Activated CD4-positive, alpha-beta T cell treated with anti-CD3 and anti-CD28 coated beads, Interleukin-2, amount 50 U/mL, for 24 hours (primary cell): Measurements from ENCODE around the gene CDA.
A peak's percentile ranks its signal among the peaks of the same experiment; 100 is the strongest.

Source experiments
- DNase-seq, 2 donors: peaks; one replicate each; pipeline ENCODE4 v3.0.0-alpha.2; 2020; ENCODE audit warnings: low read depth in 1 of 2, low spot score in 1 of 2

Gene CDA

GRCh38 chr1:20588634-20589225 lies at the start of gene CDA:
Gene CDA (plus strand): TSS chr1:20589097. CDS start chr1:20589130, 33 bp downstream.
- DNase-seq = no peak

- DNase-seq = no peak
Measured at GRCh38 chr1:20540281-20540680, 48.6 kb upstream of the CDA start.

GRCh38 chr1:20546637-20547036 lies 42.3 kb upstream of the CDA start:
- no peak for DNase-seq

DNA sequence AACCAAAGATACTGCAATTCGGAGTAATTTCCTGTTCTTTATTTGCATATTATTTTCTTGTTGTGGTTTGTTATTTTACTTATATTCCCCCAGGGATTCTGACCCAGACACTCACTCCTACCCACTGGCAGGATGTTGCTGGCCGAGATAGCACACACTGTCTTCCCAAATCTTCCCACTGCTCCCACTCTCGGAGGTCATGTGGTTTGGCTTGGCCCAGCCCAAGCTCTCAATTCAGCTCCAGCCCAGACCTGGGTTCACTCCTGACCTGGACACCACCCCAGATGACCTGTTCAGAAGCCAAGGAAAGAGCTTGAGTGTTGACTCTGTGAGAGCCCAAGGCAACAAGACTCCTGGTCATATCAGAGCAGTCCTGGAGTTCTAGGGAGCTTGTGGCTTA lies 37.7 kb upstream of the CDA start:
- no peak for DNase-seq

DNA sequence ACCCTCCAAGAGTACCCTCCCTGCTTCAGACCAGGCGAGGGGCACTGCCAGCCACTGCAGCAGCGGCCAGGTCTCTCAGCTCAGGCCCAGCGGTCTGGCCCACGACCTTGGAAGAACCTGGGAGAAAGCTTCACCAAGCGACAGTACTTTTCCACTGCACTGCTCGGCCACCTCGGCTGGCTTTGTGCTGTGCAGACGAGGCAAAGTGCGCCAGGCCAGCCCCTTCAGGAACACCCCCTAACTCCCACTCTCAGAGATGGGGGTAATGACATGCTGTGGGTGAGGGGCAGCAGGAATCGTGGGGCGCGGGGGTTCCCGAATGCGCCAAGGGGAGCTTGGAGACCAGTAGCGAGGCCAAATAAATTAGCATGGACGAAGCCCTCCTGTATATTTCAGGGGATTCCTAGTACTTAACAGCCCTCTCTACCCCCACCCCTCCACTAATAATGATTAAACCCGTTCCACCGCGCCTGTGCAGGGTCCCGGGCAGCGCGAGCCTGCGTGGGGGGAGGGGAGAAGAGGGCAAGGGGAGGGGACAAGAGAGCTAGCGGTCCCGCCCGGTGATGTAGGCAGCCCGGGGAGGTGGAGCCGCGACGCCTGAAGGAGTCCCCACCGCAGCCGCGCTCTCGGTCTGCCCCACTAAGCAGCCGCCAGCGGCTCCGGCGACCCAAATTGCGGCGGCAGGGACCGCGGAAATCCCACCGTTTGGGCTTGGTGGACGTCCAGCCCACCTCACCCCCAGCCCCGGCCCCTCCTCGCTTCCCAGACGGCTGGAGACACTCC lies 36.8 kb upstream of the CDA start, which contains the start of gene FAM43B:
TSS of gene FAM43B (plus strand) at position 629 of the 783 bp plus-strand sequence. CDS start 401 bp downstream, outside the sequence.
- DNase-seq = no peak

GRCh38 chr1:20552728-20553445 lies 36.0 kb upstream of the CDA start:
- no peak for DNase-seq

- no peak for DNase-seq
Measured at GRCh38 chr1:20555025-20555757, 33.7 kb upstream of the CDA start.

- DNase-seq = no peak
Measured at GRCh38 chr1:20555758-20556120, 33.2 kb upstream of the CDA start.

- DNase-seq = no peak
Measured at GRCh38 chr1:20558191-20558590, 30.7 kb upstream of the CDA start.

DNA sequence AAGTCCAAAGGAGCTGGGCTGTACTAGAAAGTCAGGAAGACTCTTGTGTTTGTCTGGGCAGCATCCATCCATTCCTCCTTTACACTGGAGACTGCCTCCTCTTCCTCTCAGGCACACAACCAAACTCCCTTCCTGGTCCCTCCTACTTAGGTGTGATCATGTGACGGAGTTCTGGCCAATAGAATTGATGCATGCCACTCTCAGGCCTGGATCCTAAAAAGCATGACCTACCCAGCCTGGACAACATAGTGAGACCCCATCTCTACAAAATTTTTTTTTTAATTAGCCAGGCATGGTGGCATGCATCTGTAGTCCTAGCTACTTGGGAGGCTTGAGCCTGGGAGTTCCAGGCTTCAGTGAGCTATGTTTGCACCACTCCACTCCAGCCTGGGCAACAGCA lies 27.9 kb upstream of the CDA start:
- no peak for DNase-seq

GRCh38 chr1:20565234-20565633 lies 23.7 kb upstream of the CDA start:
- no peak for DNase-seq

GRCh38 chr1:20569523-20570098 lies 19.3 kb upstream of the CDA start:
- no peak for DNase-seq

GRCh38 chr1:20571427-20571826 lies 17.5 kb upstream of the CDA start:
- DNase-seq = no peak

DNA sequence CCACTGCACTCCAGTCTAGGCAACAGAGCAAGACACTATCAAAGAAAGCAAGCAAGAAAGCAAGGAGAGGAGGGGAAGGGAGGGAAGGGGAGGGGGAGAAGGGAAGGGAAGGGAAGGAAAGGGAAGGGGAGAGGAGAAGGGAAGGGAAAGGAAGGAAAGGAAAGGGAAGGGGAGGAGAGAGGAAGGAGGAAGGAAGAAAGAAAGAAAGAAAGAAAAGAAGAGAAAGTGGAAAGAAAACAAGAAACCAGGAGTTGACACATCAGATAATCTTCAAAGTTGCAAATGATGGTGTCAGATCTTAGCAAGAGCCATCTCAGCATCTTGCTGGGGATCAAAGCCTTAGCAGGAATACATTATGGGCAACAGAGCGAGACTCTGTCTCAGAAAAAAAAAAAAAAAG lies 14.9 kb upstream of the CDA start:
- DNase-seq = no peak

- DNase-seq = peak; percentile 9 to 43
Measured at GRCh38 chr1:20574686-20575540, 14.0 kb upstream of the CDA start.

DNA sequence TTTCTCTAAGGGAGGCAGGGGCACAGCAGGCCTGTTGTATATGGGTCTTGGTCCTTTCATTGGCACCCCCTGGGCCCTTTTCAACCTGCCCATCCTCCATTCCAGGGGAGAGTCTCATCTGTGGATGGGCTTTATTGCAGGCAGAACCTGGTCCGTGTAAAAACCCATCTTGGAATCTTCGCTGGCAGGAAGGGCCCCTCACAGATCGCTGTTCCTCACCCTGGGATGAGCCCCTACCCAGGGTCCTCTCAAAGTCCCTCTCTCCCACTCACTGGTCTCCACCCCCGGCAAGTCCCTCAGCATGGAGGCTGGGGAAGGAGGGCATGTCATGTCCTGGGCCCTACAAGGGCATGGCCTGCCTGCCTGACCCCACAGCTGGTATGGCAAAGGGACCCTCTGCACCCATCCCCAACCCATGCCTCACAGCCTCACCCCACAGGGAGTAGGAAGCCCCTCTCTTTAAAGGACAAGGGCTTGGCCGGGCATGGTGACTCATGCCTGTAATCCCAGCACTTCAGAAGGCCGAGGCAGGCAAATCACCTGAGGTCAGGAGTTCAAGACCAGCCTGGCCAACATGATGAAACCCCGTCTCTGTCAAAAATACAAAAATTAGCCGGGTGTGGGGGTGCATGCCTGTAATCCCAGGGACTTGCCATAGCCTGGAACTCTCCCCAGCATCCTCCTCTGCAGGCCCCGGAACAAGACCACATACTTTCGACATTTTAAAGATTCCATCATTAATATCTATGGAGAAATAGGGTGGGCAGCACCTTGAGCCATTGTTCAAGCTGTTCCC lies 13.2 kb upstream of the CDA start:
- no peak for DNase-seq

DNA sequence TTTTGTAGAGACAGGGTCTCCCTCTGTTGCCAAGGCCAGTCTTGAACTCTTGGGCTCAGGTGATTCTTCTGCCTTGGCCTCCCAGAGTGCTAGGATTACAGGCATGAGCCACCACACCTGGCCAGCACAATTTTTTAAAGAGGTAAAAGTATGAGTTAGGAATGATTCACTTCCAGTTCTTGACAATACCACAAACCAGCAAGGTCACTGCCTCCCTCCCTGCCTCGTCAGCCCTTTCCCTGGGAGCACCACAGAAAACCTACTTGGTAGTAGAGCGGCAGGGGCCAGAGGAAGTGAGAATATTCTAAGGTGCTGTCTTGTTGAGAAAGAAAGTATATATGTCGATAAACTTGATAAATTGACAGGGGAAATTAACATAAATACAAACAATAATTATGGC lies 10.8 kb upstream of the CDA start:
- no peak for DNase-seq

DNA sequence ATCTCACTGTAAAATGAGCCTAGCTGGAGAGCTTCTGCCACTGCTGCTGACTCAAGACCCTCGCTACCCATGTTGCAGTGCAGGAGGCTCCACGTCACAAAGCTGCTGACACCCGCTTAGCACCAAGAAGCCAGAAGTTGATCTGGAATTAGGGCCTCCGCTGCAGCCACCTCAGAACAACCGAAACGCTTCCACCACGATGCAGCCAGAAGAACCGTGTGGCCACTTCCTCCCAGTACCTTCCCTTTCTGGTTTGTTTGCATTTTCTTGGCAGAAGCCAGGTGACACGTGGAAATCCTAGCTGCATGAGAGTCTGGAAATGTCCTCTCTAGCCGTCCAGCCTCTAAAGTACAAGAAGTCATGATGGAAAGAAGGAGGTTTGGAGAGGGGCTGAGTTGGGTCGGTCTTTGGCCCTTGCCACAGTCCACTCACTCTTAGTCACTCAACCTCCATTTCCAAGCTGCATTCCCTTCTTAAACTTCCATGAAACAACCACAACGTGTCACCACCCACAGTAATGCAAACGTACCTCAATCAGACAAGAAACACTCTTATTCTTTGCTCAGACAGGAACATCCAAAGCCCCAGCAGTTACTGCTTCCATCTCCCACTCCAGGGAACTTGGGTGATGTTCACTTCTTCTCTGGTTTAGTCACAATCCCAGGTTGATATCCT lies 10.0 kb upstream of the CDA start:
- DNase-seq = no peak

DNA sequence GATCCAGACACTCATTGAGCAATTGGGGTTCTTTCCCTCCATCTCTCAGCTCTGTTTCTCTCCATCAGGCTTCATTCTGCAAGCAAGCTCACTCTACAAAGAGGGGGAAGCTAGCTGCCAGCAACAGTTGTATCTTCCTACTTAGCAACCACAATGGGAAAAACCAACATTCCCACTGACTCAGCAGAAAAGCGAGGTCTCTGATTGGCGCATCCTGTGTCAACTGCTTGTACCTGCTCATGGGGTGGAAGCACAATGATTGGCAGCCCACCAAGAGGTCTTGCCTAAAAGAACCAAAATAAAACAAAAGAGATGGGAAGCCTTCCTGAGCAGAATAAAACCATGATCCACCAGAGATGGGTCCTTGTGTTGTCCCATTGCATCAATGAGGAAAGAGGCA lies 4.0 kb upstream of the CDA start:
- no peak for DNase-seq
